ENCODE data around the gene RPS6KL1.

The RPS6KL1 gene

GRCh38 chr14:74952180-74952665 lies 29.2 kb upstream of the RPS6KL1 start:
- DNase-seq (ENCODE audit: low read depth in 2 of 2, low spot score in 1 of 2), result no peak

- DNase-seq (ENCODE audit: low read depth in 2 of 2, low spot score in 1 of 2), result no peak
Measured at GRCh38 chr14:74951443-74952179, 28.6 kb upstream of the RPS6KL1 start.

GRCh38 chr14:74950795-74951442 lies 27.9 kb upstream of the RPS6KL1 start:
- DNase-seq (ENCODE audit: low read depth in 2 of 2, low spot score in 1 of 2), result no peak

GRCh38 chr14:74949859-74950573 lies 27.0 kb upstream of the RPS6KL1 start:
- no peak for DNase-seq (ENCODE audit: low read depth in 2 of 2, low spot score in 1 of 2)

GRCh38 chr14:74949191-74949601 lies 26.1 kb upstream of the RPS6KL1 start:
- no peak for DNase-seq (ENCODE audit: low read depth in 2 of 2, low spot score in 1 of 2)

GRCh38 chr14:74948228-74949175 lies 25.4 kb upstream of the RPS6KL1 start:
- DNase-seq (ENCODE audit: low read depth in 2 of 2, low spot score in 1 of 2), result no peak

- DNase-seq (ENCODE audit: low read depth in 2 of 2, low spot score in 1 of 2), result no peak
Measured at GRCh38 chr14:74947353-74948227, 24.5 kb upstream of the RPS6KL1 start.

- DNase-seq (ENCODE audit: low read depth in 2 of 2, low spot score in 1 of 2), result no peak
Measured at GRCh38 chr14:74946659-74947281, 23.7 kb upstream of the RPS6KL1 start.

- DNase-seq (ENCODE audit: low read depth in 2 of 2, low spot score in 1 of 2), result peak; percentile 27 to 61
Measured at GRCh38 chr14:74945852-74946658, 23.0 kb upstream of the RPS6KL1 start.

GRCh38 chr14:74945261-74945851 lies 22.3 kb upstream of the RPS6KL1 start:
- DNase-seq (ENCODE audit: low read depth in 2 of 2, low spot score in 1 of 2), result no peak

GRCh38 chr14:74942608-74943007 lies 19.5 kb upstream of the RPS6KL1 start:
- no peak for DNase-seq (ENCODE audit: low read depth in 2 of 2, low spot score in 1 of 2)

GRCh38 chr14:74942181-74942580 lies 19.1 kb upstream of the RPS6KL1 start:
- DNase-seq (ENCODE audit: low read depth in 2 of 2, low spot score in 1 of 2), result no peak

- peak in 1 of 2 donors; percentile 35 for DNase-seq (ENCODE audit: low read depth in 2 of 2, low spot score in 1 of 2)
Measured at GRCh38 chr14:74941676-74942097, 18.6 kb upstream of the RPS6KL1 start.

GRCh38 chr14:74940956-74941565 lies 18.0 kb upstream of the RPS6KL1 start:
- DNase-seq (ENCODE audit: low read depth in 2 of 2, low spot score in 1 of 2), result no peak

GRCh38 chr14:74938531-74939495 lies 15.8 kb upstream of the RPS6KL1 start:
- no peak for DNase-seq (ENCODE audit: low read depth in 2 of 2, low spot score in 1 of 2)

GRCh38 chr14:74937171-74937570 lies 14.1 kb upstream of the RPS6KL1 start:
- DNase-seq (ENCODE audit: low read depth in 2 of 2, low spot score in 1 of 2), result no peak

GRCh38 chr14:74936731-74937130 lies 13.7 kb upstream of the RPS6KL1 start:
- DNase-seq (ENCODE audit: low read depth in 2 of 2, low spot score in 1 of 2), result no peak

All from stimulated activated CD8-positive, alpha-beta memory T cell treated with anti-CD3 and anti-CD28 coated beads, Interleukin-4, amount 100 ng/mL, for 1 hour (primary cell).